Measurements from ENCODE around the gene PIP4K2A.
"Not testable (repeated sequence)": the region's sequence is repeated elsewhere in the genome, so short reads cannot be mapped to it uniquely, and the experiment has no call there.

PIP4K2A gene

GRCh38 chr10:22554461-22555182 lies 159.8 kb downstream of the PIP4K2A start:
- DNase-seq (ENCODE audit: low spot score): no peak

GRCh38 chr10:22553452-22553995 lies 160.9 kb downstream of the PIP4K2A start:
- DNase-seq (ENCODE audit: low spot score): no peak

GRCh38 chr10:22552888-22553378 lies 161.4 kb downstream of the PIP4K2A start:
- DNase-seq (ENCODE audit: low spot score): no peak

GRCh38 chr10:22551681-22552365 lies 162.6 kb downstream of the PIP4K2A start:
- no peak for DNase-seq (ENCODE audit: low spot score)

- DNase-seq (ENCODE audit: low spot score): peak; percentile 56
Measured at GRCh38 chr10:22550732-22551131, 163.6 kb downstream of the PIP4K2A start.

- DNase-seq (ENCODE audit: low spot score): no peak
Measured at GRCh38 chr10:22548344-22548743, 166.0 kb downstream of the PIP4K2A start.

- DNase-seq (ENCODE audit: low spot score): no peak
Measured at GRCh38 chr10:22545643-22546042, 168.7 kb downstream of the PIP4K2A start.

GRCh38 chr10:22544325-22545068 lies 169.9 kb downstream of the PIP4K2A start:
- DNase-seq (ENCODE audit: low spot score): no peak

- no peak for DNase-seq (ENCODE audit: low spot score)
Measured at GRCh38 chr10:22542773-22543172, 171.6 kb downstream of the PIP4K2A start.

- no peak for DNase-seq (ENCODE audit: low spot score)
Measured at GRCh38 chr10:22541900-22542299, 172.5 kb downstream of the PIP4K2A start.

- no peak for DNase-seq (ENCODE audit: low spot score)
Measured at GRCh38 chr10:22539579-22540298, 174.6 kb downstream of the PIP4K2A start.

GRCh38 chr10:22537810-22538209 lies 176.6 kb downstream of the PIP4K2A start:
- DNase-seq (ENCODE audit: low spot score): no peak

GRCh38 chr10:22536620-22537019 lies 177.8 kb downstream of the PIP4K2A start:
- no peak for DNase-seq (ENCODE audit: low spot score)

GRCh38 chr10:22534849-22535604 lies 179.4 kb downstream of the PIP4K2A start:
- no peak for DNase-seq (ENCODE audit: low spot score)

GRCh38 chr10:22531441-22531840 lies 182.9 kb downstream of the PIP4K2A start:
- no peak for DNase-seq (ENCODE audit: low spot score)

GRCh38 chr10:22531008-22531407 lies 183.4 kb downstream of the PIP4K2A start:
- no peak for DNase-seq (ENCODE audit: low spot score)

GRCh38 chr10:22527520-22527919 lies 186.9 kb downstream of the PIP4K2A start:
- DNase-seq (ENCODE audit: low spot score): no peak

GRCh38 chr10:22524333-22524732 lies 190.0 kb downstream of the PIP4K2A start:
- DNase-seq (ENCODE audit: low spot score): not testable (repeated sequence)

- DNase-seq (ENCODE audit: low spot score): not testable (repeated sequence)
Measured at GRCh38 chr10:22520645-22521044, 193.7 kb downstream of the PIP4K2A start.

GRCh38 chr10:22518167-22518724 lies 196.1 kb downstream of the PIP4K2A start:
- DNase-seq (ENCODE audit: low spot score): no peak

- no peak for DNase-seq (ENCODE audit: low spot score)
Measured at GRCh38 chr10:22515009-22515408, 199.4 kb downstream of the PIP4K2A start.
